B cell (primary cell): ENCODE measurements around the gene GSDMA. TPM values are rescaled to one million over a fixed set of nuclear protein-coding genes. Genes with fewer than 3 reads are reported as not detected.
A peak's percentile ranks its signal among the peaks of the same experiment; 100 is the strongest.

Experiments
- ATAC-seq: fragments of 200-7000 bp; cut with Tn5 transposase; one replicate; pipeline ENCODE4 v1.10.0; 2021; ENCODE audit warnings: low read depth, mild to moderate bottlenecking, moderate number of reproducible peaks, moderate library complexity
- CTCF ChIA-PET: fragments of 350-600 bp; sonication (Branson Sonifier 250); formaldehyde crosslinking; loops from one replicate; lab custom pipeline; 2021; ENCODE audit warnings: antibody characterized with exemption, inconsistent platforms; lab: Charles Lee
- POLR2A ChIA-PET: fragments of 350-600 bp; sonication (Branson Sonifier 250); formaldehyde crosslinking; loops from one replicate; lab custom pipeline; 2021; ENCODE audit warnings: antibody characterized with exemption; lab: Charles Lee
- DNase-seq: peaks from one replicate; pipeline ENCODE4 v3.0.0; 2013
- H2AFZ ChIP-seq: 2 replicates; pipeline ENCODE4 v1.6.1; 2012; ENCODE audit warnings: mild to moderate bottlenecking, low read depth, low read length; ENCODE audit not compliant: insufficient read depth, poor library complexity, severe bottlenecking
- H3K27ac ChIP-seq, 2 donors: 1 replicate in 1 of 2; 2 replicates in 1 of 2; pipeline ENCODE4 v1.5.1; 2012 to 2013; ENCODE audit warnings: low read length in 2 of 2, mild to moderate bottlenecking in 2 of 2, moderate library complexity in 1 of 2
- H3K27me3 ChIP-seq, 4 experiments: fragments of 200-600 bp in 1 of 4; sonication (generic) in 1 of 4; replicated peaks in 1 of 4; 1 replicate in 2 of 4; 2 replicates in 2 of 4; pipeline versions ENCODE4 v1.6.1 to v1.7.0; 2013 to 2016; ENCODE audit warnings: low read length in 3 of 4, mild to moderate bottlenecking in 2 of 4, mixed read lengths in 1 of 4, moderate library complexity in 1 of 4; ENCODE audit not compliant: insufficient read depth in 4 of 4, control insufficient read depth in 3 of 4; ENCODE audit errors: control extremely low read depth in 1 of 4
- H3K36me3 ChIP-seq, 2 experiments: replicated peaks in 1 of 2; 1 replicate in 1 of 2; 2 replicates in 1 of 2; pipeline versions ENCODE4 v1.6.1 to v1.7.1; 2013; ENCODE audit warnings: low read length in 1 of 2; ENCODE audit not compliant: insufficient read depth in 2 of 2, control insufficient read depth in 1 of 2; ENCODE audit errors: control extremely low read depth in 1 of 2, extremely low read depth in 1 of 2
- H3K4me1 ChIP-seq, 2 donors: fragments of 200-600 bp in 1 of 2; sonication (generic) in 1 of 2; 1 replicate in 1 of 2; 2 replicates in 1 of 2; pipeline versions ENCODE4 v1.5.1 to v1.6.1; 2013 to 2017; ENCODE audit warnings: low read length in 2 of 2; ENCODE audit not compliant: control insufficient read depth in 2 of 2, insufficient read depth in 2 of 2
- H3K4me2 ChIP-seq: replicated peaks from 2 replicates; pipeline ENCODE3; 2012; ENCODE audit warnings: mild to moderate bottlenecking, low read depth, low read length; ENCODE audit not compliant: poor library complexity, severe bottlenecking
- H3K4me3 ChIP-seq, 5 experiments: fragments of 200-600 bp in 1 of 5; sonication (generic) in 1 of 5; 1 replicate in 3 of 5; 2 replicates in 2 of 5; pipeline versions ENCODE4 v1.5.1 to v1.7.0; 2011 to 2016; ENCODE audit warnings: low read length in 4 of 5, mild to moderate bottlenecking in 4 of 5, low read depth in 2 of 5, control low read depth in 1 of 5, moderate library complexity in 1 of 5; ENCODE audit not compliant: insufficient read depth in 1 of 5; ENCODE audit errors: control extremely low read depth in 1 of 5, extremely low read depth in 1 of 5
- H3K79me2 ChIP-seq: fragments of 200-600 bp; sonication (generic); one replicate; pipeline ENCODE4 v1.6.0; 2016; ENCODE audit warnings: low read length; ENCODE audit not compliant: control insufficient read depth, insufficient read depth
- H3K9ac ChIP-seq: fragments of 200-600 bp; sonication (generic); 2 replicates; pipeline ENCODE4 v1.6.1; 2017; ENCODE audit warnings: mild to moderate bottlenecking, low read length, moderate library complexity
- H3K9me3 ChIP-seq, 3 donors: one replicate each; pipeline versions ENCODE4 v1.6.1 to v1.7.1; 2013; ENCODE audit warnings: low read length in 2 of 3; ENCODE audit not compliant: control insufficient read depth in 2 of 3, insufficient read depth in 1 of 3; ENCODE audit errors: control extremely low read depth in 1 of 3
- H4K20me1 ChIP-seq: 2 replicates; pipeline ENCODE4 v1.6.0; 2012; ENCODE audit warnings: mild to moderate bottlenecking, low read length; ENCODE audit not compliant: insufficient read depth, control insufficient read depth, poor library complexity, severe bottlenecking
- H3K27ac Mint-ChIP-seq: one replicate; pipeline ENCODE4 v1.8.0; 2021; ENCODE audit warnings: mixed read lengths
- H3K27me3 Mint-ChIP-seq: one replicate; pipeline ENCODE4 v1.8.0; 2021; ENCODE audit warnings: mixed read lengths
- H3K4me1 Mint-ChIP-seq: one replicate; pipeline ENCODE4 v1.8.0; 2021; ENCODE audit warnings: mixed read lengths
- H3K4me3 Mint-ChIP-seq: one replicate; pipeline ENCODE4 v1.8.0; 2021; ENCODE audit warnings: mixed read lengths
- H3K9me3 Mint-ChIP-seq: one replicate; pipeline ENCODE4 v1.8.0; 2022; ENCODE audit warnings: mixed read lengths; ENCODE audit not compliant: insufficient read depth
- CTCF ChIP-seq: fragments of 200-600 bp; IDR thresholded peaks from one replicate; pipeline ENCODE4 v1.8.0; 2022; ENCODE audit warnings: antibody characterized with exemption, mild to moderate bottlenecking
- WGBS: methylation state at CpG from one replicate; pipeline ENCODE4 v1.1.5; 2013; ENCODE audit warnings: missing lambda C conversion rate; ENCODE audit not compliant: insufficient coverage; 5-methylcytosine and 5-hydroxymethylcytosine counted together
- intact Hi-C: fragments of 100-400 bp; cut with micrococcal nuclease; formaldehyde crosslinking; loops from one replicate; pipeline ENCODE4 v1.10.0; 2022
- polyA plus RNA-seq: library from polyadenylated mRNA; depleted of rRNA; stranded (reverse); fragments of >200 nt; gene quantifications from 2 replicates; pipeline ENCODE4 v1.2.3, GENCODE V29; 2012
- total RNA-seq, 2 donors: library from RNA; stranded (reverse); fragments of 120-200 nt in 1 of 2; gene quantifications; 1 replicate in 1 of 2; 2 replicates in 1 of 2; pipeline versions ENCODE4 v1.2.3 to v1.2.4, GENCODE V29; 2013 to 2022

Gene GSDMA
- total and polyA plus RNA-seq, 2 donors (not counting 1 experiment from before 2014, with no cell fraction given), result 0.09 TPM; not detected in 1

GRCh38 chr17:39979893-39980350 is 17.1 kb downstream of the GSDMA start:
- Histone ChIP-seq H4K20me1 (peaks cover 17% of the 10 kb centered on the region), H3K4me3 (peak overlapping the region; percentile 69 to 93 (median 83)), H3K9me3 (no peaks in the 10 kb centered on the region), H3K36me3 (peaks cover 0 to 9% of the 10 kb centered on the region in 2 experiments), H3K4me1 (peaks cover 25 to 26% of the 10 kb centered on the region in 2 donors), H3K79me2 (peaks cover 38% of the 10 kb centered on the region), H3K4me2 (peak overlapping the region; percentile 85), H3K27me3 (no peaks in the 10 kb centered on the region), H2AFZ (peak overlapping the region; percentile 91), H3K9ac (peak overlapping the region; percentile 79), H3K27ac (peak overlapping the region; percentile 85 to 92)
- TF ChIP-seq CTCF, result no peak
- H3K27me3 Mint-ChIP-seq, result no peaks in the 10 kb centered on the region
- ChIA-PET CTCF (interaction anchor here (0.5 to 8.1 kb wide), 24 partner anchors 8 to 429 kb away, joined by 3 to 97 read pairs (median 4); partner anchors contain the start of genes LRRC3C, ORMDL3 and WIPF2), POLR2A (interaction anchor here (0.6 to 2.9 kb wide), 15 partner anchors 18 to 529 kb away, joined by 3 to 13 read pairs (median 4); partner anchors contain the start of genes IKZF3, MED1, NR1D1 and PGAP3)
- H3K27ac Mint-ChIP-seq, result peak overlapping the region; percentile 95
- WGBS, result 0% methylated on average over 10 of the region's 10 CpGs
- intact Hi-C loops, result loop anchor here (1.0 to 10.0 kb wide), 13 partner anchors 21 to 575 kb away; partner anchors contain the start of genes CDK12, FBXL20, IKZF3 and LRRC3C
- DNase-seq, result no peak
- H3K4me3 Mint-ChIP-seq, result peak overlapping the region; percentile 96
- no peaks in the 10 kb centered on the region for H3K9me3 Mint-ChIP-seq
- H3K4me1 Mint-ChIP-seq, result peaks cover 38% of the 10 kb centered on the region
- peak; percentile 8 for ATAC-seq
